Neural progenitor cell (in vitro differentiated cells): ENCODE results near the gene MMS19. TPM values are rescaled to one million over a fixed set of nuclear protein-coding genes. Genes with fewer than 3 reads are reported as not detected.

Experiments used
- DNase-seq: peaks from one replicate; pipeline ENCODE4 v3.0.0-alpha.2; 2016; ENCODE audit warnings: low spot score
- H2AFZ ChIP-seq: fragments of 200-600 bp; sonication (generic); replicated peaks from 2 replicates; pipeline ENCODE4 v1.6.1; 2016; ENCODE audit warnings: antibody characterized with exemption
- H3F3A ChIP-seq: fragments of 200-600 bp; sonication (generic); 2 replicates; pipeline ENCODE4 v1.6.1; 2016; ENCODE audit warnings: antibody characterized with exemption, low read depth
- H3K27ac ChIP-seq: fragments of 200-600 bp; sonication (generic); 2 replicates; pipeline ENCODE4 v1.5.1; 2016; ENCODE audit warnings: mild to moderate bottlenecking
- H3K27me3 ChIP-seq: fragments of 200-600 bp; sonication (generic); 2 replicates; pipeline ENCODE4 v1.6.1; 2016; ENCODE audit warnings: mild to moderate bottlenecking, moderate library complexity
- H3K36me3 ChIP-seq: fragments of 200-600 bp; sonication (generic); 2 replicates; pipeline ENCODE4 v1.5.1; 2016
- H3K4me1 ChIP-seq: fragments of 200-600 bp; sonication (generic); 2 replicates; pipeline ENCODE4 v1.6.1; 2016; ENCODE audit warnings: mixed run types
- H3K4me2 ChIP-seq: fragments of 200-600 bp; sonication (generic); 2 replicates; pipeline ENCODE4 v1.6.1; 2016
- H3K4me3 ChIP-seq: fragments of 200-600 bp; sonication (generic); 2 replicates; pipeline ENCODE4 v1.5.1; 2016
- H3K79me2 ChIP-seq: fragments of 200-600 bp; sonication (generic); 2 replicates; pipeline ENCODE4 v1.6.1; 2016; ENCODE audit warnings: low read depth
- H3K9ac ChIP-seq: fragments of 200-600 bp; sonication (generic); 2 replicates; pipeline ENCODE4 v1.6.1; 2016
- H3K9me3 ChIP-seq: fragments of 200-600 bp; sonication (generic); 2 replicates; pipeline ENCODE4 v1.5.1; 2016; ENCODE audit warnings: low read depth
- H4K20me1 ChIP-seq: fragments of 200-600 bp; sonication (generic); 2 replicates; pipeline ENCODE4 v1.6.1; 2016; ENCODE audit warnings: low read depth
- H3K27ac Mint-ChIP-seq: 3 replicates; pipeline ENCODE4 v1.8.0; 2021; ENCODE audit warnings: mixed read lengths
- H3K27me3 Mint-ChIP-seq: 2 replicates; pipeline ENCODE4 v1.8.0; 2022; ENCODE audit warnings: low read depth, mild to moderate bottlenecking, inconsistent platforms, moderate library complexity, mixed read lengths; ENCODE audit not compliant: insufficient read depth
- H3K36me3 Mint-ChIP-seq: 3 replicates; pipeline ENCODE4 v1.8.0; 2021; ENCODE audit warnings: mixed read lengths
- H3K4me1 Mint-ChIP-seq: 3 replicates; pipeline ENCODE4 v1.8.0; 2021; ENCODE audit warnings: mixed read lengths
- H3K4me3 Mint-ChIP-seq: 3 replicates; pipeline ENCODE4 v1.8.0; 2021; ENCODE audit warnings: mild to moderate bottlenecking, moderate library complexity, mixed read lengths
- H3K9me3 Mint-ChIP-seq: 3 replicates; pipeline ENCODE4 v1.8.0; 2020; ENCODE audit warnings: mixed read lengths
- CTCF ChIP-seq: fragments of 200-600 bp; sonication (generic); IDR thresholded peaks from 2 replicates; pipeline ENCODE4 v1.5.1; 2017; ENCODE audit warnings: antibody characterized with exemption, mild to moderate bottlenecking
- EZH2 ChIP-seq: fragments of 200-600 bp; sonication (generic); IDR thresholded peaks from 2 replicates; pipeline ENCODE4 v1.6.1; 2017; ENCODE audit warnings: antibody characterized with exemption, mild to moderate bottlenecking, moderate library complexity
- EZH2phosphoT487 ChIP-seq: fragments of 200-600 bp; sonication (generic); IDR thresholded peaks from 2 replicates; pipeline ENCODE4 v1.6.1; 2017; ENCODE audit warnings: antibody characterized with exemption
- total RNA-seq: library from RNA; depleted of rRNA; stranded (reverse); fragments of >200 nt; gene quantifications from 2 replicates; pipeline ENCODE4 v1.2.3, GENCODE V29; 2015; ENCODE audit warnings: low replicate concordance

The MMS19 gene
- total RNA-seq, 1 donor from 2014 or later = 127 TPM

GRCh38 chr10:97517778-97518300 is 19.6 kb upstream of the MMS19 start:
- no peaks in the 10 kb centered on the region for H3K36me3 ChIP-seq
- no peak overlapping the region for H3K4me3 Mint-ChIP-seq
- H3K4me1 ChIP-seq = peaks cover 27% of the 10 kb centered on the region
- peaks cover 3% of the 10 kb centered on the region for H3F3A ChIP-seq
- no peaks in the 10 kb centered on the region for H3K9me3 Mint-ChIP-seq
- H3K79me2 ChIP-seq = peaks cover 5% of the 10 kb centered on the region
- H3K9ac ChIP-seq = no peak overlapping the region
- no peaks in the 10 kb centered on the region for H3K36me3 Mint-ChIP-seq
- no peak overlapping the region for H3K4me3 ChIP-seq
- H3K27me3 ChIP-seq = no peaks in the 10 kb centered on the region
- H3K27ac ChIP-seq = no peak overlapping the region
- no peak overlapping the region for H3K27ac Mint-ChIP-seq
- no peak overlapping the region for H2AFZ ChIP-seq
- peaks cover 8% of the 10 kb centered on the region for H3K27me3 Mint-ChIP-seq
- TF ChIP-seq EZH2 (no peak), EZH2phosphoT487 (no peak), CTCF (no peak)
- H3K4me1 Mint-ChIP-seq = peaks cover 31% of the 10 kb centered on the region
- DNase-seq = no peak
- H3K9me3 ChIP-seq = no peaks in the 10 kb centered on the region
- peaks cover 6% of the 10 kb centered on the region for H4K20me1 ChIP-seq
- no peak overlapping the region for H3K4me2 ChIP-seq

GRCh38 chr10:97517096-97517750 is 19.0 kb upstream of the MMS19 start:
- Histone ChIP-seq H3K36me3 (no peaks in the 10 kb centered on the region), H3F3A (peaks cover 3% of the 10 kb centered on the region), H3K4me2 (no peak overlapping the region), H2AFZ (no peak overlapping the region), H3K79me2 (peaks cover 5% of the 10 kb centered on the region), H4K20me1 (peaks cover 2% of the 10 kb centered on the region), H3K27me3 (no peaks in the 10 kb centered on the region), H3K9me3 (no peaks in the 10 kb centered on the region), H3K4me3 (no peak overlapping the region), H3K9ac (no peak overlapping the region), H3K4me1 (peaks cover 31% of the 10 kb centered on the region), H3K27ac (no peak overlapping the region)
- no peaks in the 10 kb centered on the region for H3K36me3 Mint-ChIP-seq
- peaks cover 32% of the 10 kb centered on the region for H3K4me1 Mint-ChIP-seq
- H3K9me3 Mint-ChIP-seq = no peaks in the 10 kb centered on the region
- H3K4me3 Mint-ChIP-seq = no peak overlapping the region
- peaks cover 8% of the 10 kb centered on the region for H3K27me3 Mint-ChIP-seq
- no peak overlapping the region for H3K27ac Mint-ChIP-seq
- no peak for TF ChIP-seq EZH2phosphoT487
- no peak for TF ChIP-seq EZH2
- no peak for TF ChIP-seq CTCF
- no peak for DNase-seq

- H3K36me3 Mint-ChIP-seq = no peaks in the 10 kb centered on the region
- peaks cover 5% of the 10 kb centered on the region for H3K79me2 ChIP-seq
- no peak for TF ChIP-seq EZH2
- TF ChIP-seq EZH2phosphoT487 = no peak
- TF ChIP-seq CTCF = no peak
Measured at GRCh38 chr10:97515271-97515978, 17.2 kb upstream of the MMS19 start.

More at GRCh38 chr10:97515271-97515978, 17.2 kb upstream of the MMS19 start:
- Histone ChIP-seq H3K27ac (no peak overlapping the region), H3K4me2 (no peak overlapping the region), H4K20me1 (no peaks in the 10 kb centered on the region), H3K9ac (no peak overlapping the region), H3K27me3 (no peaks in the 10 kb centered on the region), H3K36me3 (no peaks in the 10 kb centered on the region), H3K4me1 (peaks cover 31% of the 10 kb centered on the region), H3K9me3 (no peaks in the 10 kb centered on the region), H3F3A (peaks cover 3% of the 10 kb centered on the region), H2AFZ (no peak overlapping the region), H3K4me3 (no peak overlapping the region)
- peaks cover 33% of the 10 kb centered on the region for H3K4me1 Mint-ChIP-seq
- no peak for DNase-seq
- no peak overlapping the region for H3K4me3 Mint-ChIP-seq
- peaks cover 6% of the 10 kb centered on the region for H3K27me3 Mint-ChIP-seq
- H3K9me3 Mint-ChIP-seq = no peaks in the 10 kb centered on the region
- peak overlapping the region; percentile 91 for H3K27ac Mint-ChIP-seq
